ENCODE results near the gene ZNF682.
"Not testable (repeated sequence)": the region's sequence is repeated elsewhere in the genome, so short reads cannot be mapped to it uniquely, and the experiment has no call there.

Gene ZNF682

GRCh38 chr19:20072936-20073335, 33.6 kb upstream of the ZNF682 start:
- TF ChIP-seq CTCF (IDR thresholded peaks at IDR 0.05; ENCODE audit: low read depth, low read length) = no peak
- no peak overlapping the region for H3K4me3 ChIP-seq (ENCODE audit: low read depth, low read length)

GRCh38 chr19:20070691-20071090, 31.4 kb upstream of the ZNF682 start:
- no peak for DNase-seq (ENCODE audit: low read depth)
- no peak overlapping the region for H3K4me3 ChIP-seq (ENCODE audit: low read depth, low read length)
- TF ChIP-seq POLR2A (IDR thresholded peaks at IDR 0.05; ENCODE audit: extremely low read depth, insufficient read length) (no peak), CTCF (IDR thresholded peaks at IDR 0.05; ENCODE audit: low read depth, low read length) (no peak), MAX (IDR thresholded peaks at IDR 0.05; ENCODE audit: low read depth, low read length) (no peak), MYC (IDR thresholded peaks at IDR 0.05; ENCODE audit: low read depth, low read length) (no peak)

More at GRCh38 chr19:20072936-20073335, 33.6 kb upstream of the ZNF682 start:
- no peak for DNase-seq (ENCODE audit: low read depth)

- DNase-seq (ENCODE audit: low read depth); H3K4me3 ChIP-seq (ENCODE audit: low read depth, low read length): not testable (repeated sequence)
Observed at GRCh38 chr19:20068559-20068958, 29.3 kb upstream of the ZNF682 start.

GRCh38 chr19:20067943-20068342, 28.6 kb upstream of the ZNF682 start:
- DNase-seq (ENCODE audit: low read depth) = no peak
- TF ChIP-seq MYC (IDR thresholded peaks at IDR 0.05; ENCODE audit: low read depth, low read length) (no peak), MAX (IDR thresholded peaks at IDR 0.05; ENCODE audit: low read depth, low read length) (no peak), POLR2A (IDR thresholded peaks at IDR 0.05; ENCODE audit: extremely low read depth, insufficient read length) (no peak), CTCF (IDR thresholded peaks at IDR 0.05; ENCODE audit: low read depth, low read length) (no peak)
- no peak overlapping the region for H3K4me3 ChIP-seq (ENCODE audit: low read depth, low read length)

- no peak for TF ChIP-seq MAX (IDR thresholded peaks at IDR 0.05; ENCODE audit: low read depth, low read length)
- no peak for TF ChIP-seq MYC (IDR thresholded peaks at IDR 0.05; ENCODE audit: low read depth, low read length)
- TF ChIP-seq CTCF (IDR thresholded peaks at IDR 0.05; ENCODE audit: low read depth, low read length) = no peak
- TF ChIP-seq POLR2A (IDR thresholded peaks at IDR 0.05; ENCODE audit: extremely low read depth, insufficient read length) = no peak
- H3K4me3 ChIP-seq (ENCODE audit: low read depth, low read length) = no peak overlapping the region
- DNase-seq (ENCODE audit: low read depth) = no peak
Observed at GRCh38 chr19:20066861-20067260, 27.6 kb upstream of the ZNF682 start.

- TF ChIP-seq POLR2A (IDR thresholded peaks at IDR 0.05; ENCODE audit: extremely low read depth, insufficient read length) = no peak
- TF ChIP-seq MYC (IDR thresholded peaks at IDR 0.05; ENCODE audit: low read depth, low read length) = no peak
- no peak for TF ChIP-seq CTCF (IDR thresholded peaks at IDR 0.05; ENCODE audit: low read depth, low read length)
- no peak for TF ChIP-seq MAX (IDR thresholded peaks at IDR 0.05; ENCODE audit: low read depth, low read length)
- DNase-seq (ENCODE audit: low read depth) = no peak
- no peak overlapping the region for H3K4me3 ChIP-seq (ENCODE audit: low read depth, low read length)
Observed at GRCh38 chr19:20060282-20060681, 21.0 kb upstream of the ZNF682 start.

- H3K4me3 ChIP-seq (ENCODE audit: low read depth, low read length); DNase-seq (ENCODE audit: low read depth): not testable (repeated sequence)
Observed at GRCh38 chr19:20058738-20059137, 19.4 kb upstream of the ZNF682 start.

Data from NB4 (cell line).